Neuron (in vitro differentiated cells): ENCODE measurements around the gene DOCK11.

Source experiments
- H2AFZ ChIP-seq: one replicate; pipeline ENCODE4 v1.6.1; 2013; ENCODE audit warnings: low read depth, mild to moderate bottlenecking, inconsistent platforms, low read length, moderate library complexity
- H3K27me3 ChIP-seq: one replicate; pipeline ENCODE4 v1.6.1; 2013; ENCODE audit warnings: low read length; ENCODE audit not compliant: insufficient read depth
- H3K36me3 ChIP-seq: one replicate; pipeline ENCODE4 v1.6.1; 2013; ENCODE audit warnings: low read length; ENCODE audit not compliant: insufficient read depth
- H3K4me1 ChIP-seq: one replicate; pipeline ENCODE4 v1.6.1; 2013; ENCODE audit warnings: low read length; ENCODE audit not compliant: insufficient read depth
- H3K4me3 ChIP-seq: 2 replicates; pipeline ENCODE4 v1.5.1; 2013; ENCODE audit warnings: mild to moderate bottlenecking, low read length, moderate library complexity
- H3K9me3 ChIP-seq: one replicate; pipeline ENCODE4 v1.6.1; 2013; ENCODE audit warnings: low read length

The DOCK11 gene

GRCh38 chrX:118493016-118493415 is 2.6 kb upstream of the DOCK11 start:
- no peaks in the 10 kb centered on the region for H3K9me3 ChIP-seq
- H2AFZ ChIP-seq, result no peak overlapping the region
- no peaks in the 10 kb centered on the region for H3K27me3 ChIP-seq
- no peak overlapping the region for H3K4me3 ChIP-seq
- H3K4me1 ChIP-seq, result peaks cover 20% of the 10 kb centered on the region
- no peaks in the 10 kb centered on the region for H3K36me3 ChIP-seq

GRCh38 chrX:118493653-118494297 is 1.8 kb upstream of the DOCK11 start:
- Histone ChIP-seq H3K9me3 (no peaks in the 10 kb centered on the region), H2AFZ (no peak overlapping the region), H3K27me3 (no peaks in the 10 kb centered on the region), H3K4me1 (peaks cover 20% of the 10 kb centered on the region), H3K36me3 (no peaks in the 10 kb centered on the region), H3K4me3 (no peak overlapping the region)

- H3K4me1 ChIP-seq, result peaks cover 20% of the 10 kb centered on the region
- no peaks in the 10 kb centered on the region for H3K27me3 ChIP-seq
- H2AFZ ChIP-seq, result peak overlapping the region; percentile 72
- peak overlapping the region; percentile 53 for H3K4me3 ChIP-seq
- H3K9me3 ChIP-seq, result no peaks in the 10 kb centered on the region
- H3K36me3 ChIP-seq, result no peaks in the 10 kb centered on the region
Measured at GRCh38 chrX:118495958-118496762, 545 bp downstream of the DOCK11 start.

DNA sequence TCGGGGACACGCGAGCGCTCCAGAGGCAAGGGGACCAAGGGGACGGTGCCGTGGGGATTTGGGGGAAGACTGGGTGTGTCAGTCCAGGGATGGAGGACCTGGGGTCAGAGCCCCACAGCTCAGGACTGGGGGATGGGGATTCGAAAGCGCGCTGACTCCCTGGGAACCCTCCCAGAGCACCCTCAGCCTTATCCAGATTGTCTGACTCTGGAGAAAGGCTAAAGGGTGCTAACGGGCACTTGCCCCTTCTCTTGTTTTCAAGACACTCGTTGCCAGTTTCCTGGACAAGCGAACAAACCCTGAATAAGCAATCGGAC is 1.1 kb downstream of the DOCK11 start:
- Histone ChIP-seq H3K4me1 (peaks cover 20% of the 10 kb centered on the region), H2AFZ (peak overlapping the region; percentile 72), H3K4me3 (peak overlapping the region; percentile 53), H3K27me3 (no peaks in the 10 kb centered on the region), H3K36me3 (no peaks in the 10 kb centered on the region), H3K9me3 (no peaks in the 10 kb centered on the region)

DNA sequence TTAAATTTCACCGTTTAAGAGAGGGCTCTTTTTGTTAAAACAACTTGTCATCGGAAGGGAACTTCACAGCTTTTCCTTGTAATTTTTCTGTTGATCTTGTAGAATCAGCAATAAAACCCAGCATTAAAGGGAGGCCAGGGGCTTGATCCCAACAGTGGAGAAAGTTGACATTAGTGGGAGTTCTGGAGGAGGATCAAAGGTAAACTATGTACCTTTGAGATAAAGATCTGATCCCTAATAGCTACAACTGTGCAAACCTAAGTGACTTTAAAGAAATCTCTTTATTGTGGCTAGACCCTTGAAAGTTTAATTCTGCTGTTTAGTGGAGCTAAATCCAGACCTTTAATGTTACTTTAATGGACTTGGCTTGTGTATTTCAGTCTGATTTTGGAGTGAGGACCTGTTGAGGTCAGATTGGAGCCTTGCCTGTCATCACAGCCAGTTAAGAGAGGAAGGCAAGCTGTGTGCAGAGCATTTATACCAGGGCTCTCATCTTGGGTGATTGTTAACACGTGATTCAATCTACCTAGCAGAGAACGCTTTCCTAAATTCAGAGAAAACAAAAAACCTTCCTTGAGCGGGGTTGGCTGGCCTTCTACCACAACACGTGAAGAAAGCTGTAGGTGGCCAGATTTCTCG is 1.7 kb downstream of the DOCK11 start:
- H3K4me3 ChIP-seq, result peak overlapping the region; percentile 53
- no peak overlapping the region for H2AFZ ChIP-seq
- no peaks in the 10 kb centered on the region for H3K27me3 ChIP-seq
- no peaks in the 10 kb centered on the region for H3K36me3 ChIP-seq
- peaks cover 20% of the 10 kb centered on the region for H3K4me1 ChIP-seq
- H3K9me3 ChIP-seq, result no peaks in the 10 kb centered on the region

GRCh38 chrX:118498351-118498750 is 2.7 kb downstream of the DOCK11 start:
- Histone ChIP-seq H3K9me3 (no peaks in the 10 kb centered on the region), H3K36me3 (no peaks in the 10 kb centered on the region), H3K4me1 (peaks cover 20% of the 10 kb centered on the region), H3K4me3 (no peak overlapping the region), H3K27me3 (no peaks in the 10 kb centered on the region), H2AFZ (no peak overlapping the region)

DNA sequence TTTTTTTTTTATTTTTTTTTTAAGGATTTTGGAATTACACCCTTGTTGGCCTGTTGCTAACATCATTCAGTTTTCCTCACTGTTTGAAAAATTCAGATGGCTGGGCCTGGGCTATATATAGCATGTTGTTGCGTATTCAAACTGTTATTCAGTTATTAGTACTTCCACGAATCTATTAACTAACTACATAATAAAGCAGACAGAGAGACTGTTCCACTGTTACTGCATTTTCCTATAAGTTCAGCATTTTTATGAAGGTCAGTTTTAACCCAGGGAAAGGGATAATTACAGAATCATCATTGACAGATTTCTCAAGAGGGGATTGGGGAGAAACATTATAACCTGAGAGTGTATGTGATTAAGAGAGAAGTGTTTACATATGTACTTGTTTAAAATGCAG is 3.1 kb downstream of the DOCK11 start:
- Histone ChIP-seq H3K4me1 (peaks cover 20% of the 10 kb centered on the region), H3K36me3 (no peaks in the 10 kb centered on the region), H3K9me3 (no peaks in the 10 kb centered on the region), H3K4me3 (no peak overlapping the region), H2AFZ (no peak overlapping the region), H3K27me3 (no peaks in the 10 kb centered on the region)

DNA sequence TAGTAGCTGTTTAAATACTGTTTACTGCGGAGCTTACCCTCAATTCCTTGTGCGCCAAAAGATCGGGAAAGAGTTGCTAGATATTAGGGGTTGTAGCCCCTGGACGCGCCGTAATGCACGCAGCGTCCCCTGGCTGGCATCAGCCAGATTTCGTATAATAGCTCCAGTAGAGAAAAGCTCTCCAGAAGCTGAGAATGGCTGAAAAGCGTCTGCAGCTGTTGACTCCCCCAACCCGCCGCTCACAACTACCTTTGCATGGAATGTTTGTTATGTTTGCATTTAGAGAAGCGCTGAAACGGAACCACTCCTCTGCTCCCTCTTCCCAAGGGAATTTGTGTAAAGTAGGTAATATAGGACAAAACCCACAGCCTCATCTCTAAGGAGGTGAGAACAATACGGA is 3.7 kb downstream of the DOCK11 start:
- no peak overlapping the region for H3K4me3 ChIP-seq
- H3K27me3 ChIP-seq, result no peaks in the 10 kb centered on the region
- no peak overlapping the region for H2AFZ ChIP-seq
- no peaks in the 10 kb centered on the region for H3K36me3 ChIP-seq
- H3K4me1 ChIP-seq, result peaks cover 19% of the 10 kb centered on the region
- no peaks in the 10 kb centered on the region for H3K9me3 ChIP-seq

DNA sequence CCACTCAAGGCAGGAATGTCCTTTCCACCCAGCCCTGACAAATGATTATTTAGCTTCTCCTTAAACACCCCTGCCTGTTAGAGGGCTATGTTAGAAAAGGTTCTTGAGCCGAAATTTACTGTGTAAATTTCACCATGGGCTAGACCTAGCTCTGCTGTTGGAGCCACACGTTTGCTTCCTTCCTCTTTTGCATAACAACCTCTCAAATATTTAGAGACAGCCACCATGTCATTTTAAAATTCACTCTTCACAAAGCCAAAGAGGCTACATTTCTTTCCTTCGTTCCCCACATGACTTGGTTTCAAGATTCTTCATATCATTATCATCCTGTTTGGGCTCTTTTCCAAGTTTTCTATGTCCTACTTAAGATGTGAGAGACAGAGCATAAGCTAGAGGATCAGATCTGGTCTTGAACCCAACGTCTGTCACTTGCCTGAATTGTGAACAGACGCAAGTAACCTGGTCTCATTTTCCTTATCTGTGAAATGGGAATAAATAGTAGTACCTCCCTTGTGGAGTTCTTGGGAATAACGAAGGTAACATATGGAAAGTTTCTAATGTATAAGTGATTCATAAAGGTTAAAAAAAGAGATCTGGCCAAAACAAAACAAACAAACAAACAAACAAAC is 6.7 kb downstream of the DOCK11 start:
- H3K4me3 ChIP-seq, result no peak overlapping the region
- H3K9me3 ChIP-seq, result no peaks in the 10 kb centered on the region
- H3K36me3 ChIP-seq, result no peaks in the 10 kb centered on the region
- H3K4me1 ChIP-seq, result peaks cover 4% of the 10 kb centered on the region
- H2AFZ ChIP-seq, result no peak overlapping the region
- no peaks in the 10 kb centered on the region for H3K27me3 ChIP-seq

- no peaks in the 10 kb centered on the region for H3K9me3 ChIP-seq
Measured at GRCh38 chrX:118503260-118504041, 7.8 kb downstream of the DOCK11 start.

GRCh38 chrX:118504581-118504980 is 9.0 kb downstream of the DOCK11 start:
- Histone ChIP-seq H2AFZ (no peak overlapping the region), H3K4me3 (no peak overlapping the region), H3K4me1 (no peaks in the 10 kb centered on the region), H3K27me3 (no peaks in the 10 kb centered on the region), H3K36me3 (no peaks in the 10 kb centered on the region), H3K9me3 (no peaks in the 10 kb centered on the region)

More at GRCh38 chrX:118503260-118504041, 7.8 kb downstream of the DOCK11 start:
- H2AFZ ChIP-seq, result no peak overlapping the region
- no peaks in the 10 kb centered on the region for H3K27me3 ChIP-seq
- no peaks in the 10 kb centered on the region for H3K36me3 ChIP-seq
- H3K4me1 ChIP-seq, result no peaks in the 10 kb centered on the region
- no peak overlapping the region for H3K4me3 ChIP-seq

DNA sequence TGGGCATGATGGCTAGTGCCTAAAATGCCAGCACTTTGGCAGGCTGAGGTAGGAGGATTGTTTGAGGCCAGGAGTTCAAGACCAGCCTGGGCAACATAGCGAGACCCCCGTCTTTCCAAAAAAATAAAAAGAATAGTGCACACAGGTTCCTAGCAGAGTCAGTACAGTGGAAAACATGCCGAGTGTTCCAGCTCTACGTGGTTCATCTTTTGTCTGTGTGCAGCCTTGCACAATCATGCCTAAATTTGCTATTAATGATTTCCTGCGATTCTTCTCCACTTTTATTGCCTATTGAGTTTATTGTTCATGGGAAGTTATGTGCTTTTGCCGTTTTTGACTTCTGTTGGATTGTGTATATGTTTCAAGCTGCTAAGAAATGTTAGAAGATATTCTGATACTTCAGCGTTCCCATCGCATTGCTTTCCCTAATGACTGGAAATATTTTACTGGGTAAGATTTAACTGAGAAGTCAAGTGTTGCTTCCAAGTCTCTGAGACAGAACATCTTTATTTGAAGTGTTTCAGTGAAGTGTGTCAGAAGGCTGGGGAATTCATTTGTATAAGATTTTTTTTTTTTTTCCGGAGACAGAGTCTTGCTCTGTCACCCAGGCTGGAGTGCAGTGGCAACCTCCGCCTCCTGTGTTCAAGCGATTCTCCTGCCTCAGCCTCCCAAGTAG is 11.3 kb downstream of the DOCK11 start:
- H3K4me3 ChIP-seq, result no peak overlapping the region
- no peaks in the 10 kb centered on the region for H3K9me3 ChIP-seq
- H3K27me3 ChIP-seq, result no peaks in the 10 kb centered on the region
- H2AFZ ChIP-seq, result no peak overlapping the region
- H3K36me3 ChIP-seq, result no peaks in the 10 kb centered on the region
- H3K4me1 ChIP-seq, result no peaks in the 10 kb centered on the region
